ENCODE results near the gene MARCHF10.

The MARCHF10 gene

GRCh38 chr17:62739645-62740388 is 68.3 kb downstream of the MARCHF10 start:
- H3K4me1 ChIP-seq (ENCODE audit: insufficient read depth, low read length, poor library complexity, severe bottlenecking) = no peaks in the 10 kb centered on the region
- H2AFZ ChIP-seq (ENCODE audit: low read length) = no peak overlapping the region
- H3K79me2 ChIP-seq (ENCODE audit: insufficient read depth, low read length) = no peaks in the 10 kb centered on the region
- no peak for TF ChIP-seq CTCF (conservative IDR thresholded peaks at IDR 0.05; ENCODE audit: low read length)
- no peak for TF ChIP-seq EZH2phosphoT487 (IDR thresholded peaks at IDR 0.05; ENCODE audit: borderline replicate concordance)
- no peak overlapping the region for H3K4me3 ChIP-seq (ENCODE audit: low read length, poor library complexity, severe bottlenecking)
- no peak overlapping the region for H3K4me2 ChIP-seq (ENCODE audit: low read depth, low read length, poor library complexity, severe bottlenecking)
- H4K20me1 ChIP-seq (ENCODE audit: insufficient read depth, low read length, poor library complexity, severe bottlenecking) = no peaks in the 10 kb centered on the region
- no peaks in the 10 kb centered on the region for H3K9me3 ChIP-seq (ENCODE audit: insufficient read depth, low read depth, low read length)
- H3K9me2 ChIP-seq (replicated peaks; ENCODE audit: low read depth, low read length) = no peaks in the 10 kb centered on the region
- no peaks in the 10 kb centered on the region for H3K36me3 ChIP-seq (ENCODE audit: insufficient read depth, low read length)
- H3F3A ChIP-seq (ENCODE audit: low read depth) = no peaks in the 10 kb centered on the region
- H3K9ac ChIP-seq (ENCODE audit: low read depth, low read length, poor library complexity, severe bottlenecking) = no peak overlapping the region
- no peaks in the 10 kb centered on the region for H3K27me3 ChIP-seq (ENCODE audit: insufficient read depth, low read length, poor library complexity, severe bottlenecking)

GRCh38 chr17:62738281-62738680 is 69.8 kb downstream of the MARCHF10 start:
- Histone ChIP-seq H3K9me2 (replicated peaks; ENCODE audit: low read depth, low read length) (no peaks in the 10 kb centered on the region), H4K20me1 (ENCODE audit: insufficient read depth, low read length, poor library complexity, severe bottlenecking) (no peaks in the 10 kb centered on the region), H3K36me3 (ENCODE audit: insufficient read depth, low read length) (no peaks in the 10 kb centered on the region), H3K4me3 (ENCODE audit: low read length, poor library complexity, severe bottlenecking) (no peak overlapping the region), H3F3A (ENCODE audit: low read depth) (no peaks in the 10 kb centered on the region), H3K79me2 (ENCODE audit: insufficient read depth, low read length) (no peaks in the 10 kb centered on the region), H2AFZ (ENCODE audit: low read length) (no peak overlapping the region), H3K27me3 (ENCODE audit: insufficient read depth, low read length, poor library complexity, severe bottlenecking) (no peaks in the 10 kb centered on the region), H3K9ac (ENCODE audit: low read depth, low read length, poor library complexity, severe bottlenecking) (no peak overlapping the region), H3K4me1 (ENCODE audit: insufficient read depth, low read length, poor library complexity, severe bottlenecking) (no peaks in the 10 kb centered on the region), H3K4me2 (ENCODE audit: low read depth, low read length, poor library complexity, severe bottlenecking) (no peak overlapping the region), H3K9me3 (ENCODE audit: insufficient read depth, low read depth, low read length) (no peaks in the 10 kb centered on the region)
- TF ChIP-seq CTCF (conservative IDR thresholded peaks at IDR 0.05; ENCODE audit: low read length) (no peak), EZH2phosphoT487 (IDR thresholded peaks at IDR 0.05; ENCODE audit: borderline replicate concordance) (no peak)

- no peaks in the 10 kb centered on the region for H3K79me2 ChIP-seq (ENCODE audit: insufficient read depth, low read length)
- no peaks in the 10 kb centered on the region for H3K9me2 ChIP-seq (replicated peaks; ENCODE audit: low read depth, low read length)
- no peaks in the 10 kb centered on the region for H3K36me3 ChIP-seq (ENCODE audit: insufficient read depth, low read length)
- no peak overlapping the region for H2AFZ ChIP-seq (ENCODE audit: low read length)
- no peaks in the 10 kb centered on the region for H3K4me1 ChIP-seq (ENCODE audit: insufficient read depth, low read length, poor library complexity, severe bottlenecking)
- TF ChIP-seq CTCF (conservative IDR thresholded peaks at IDR 0.05; ENCODE audit: low read length) = no peak
- no peak for TF ChIP-seq EZH2phosphoT487 (IDR thresholded peaks at IDR 0.05; ENCODE audit: borderline replicate concordance)
- no peak overlapping the region for H3K9ac ChIP-seq (ENCODE audit: low read depth, low read length, poor library complexity, severe bottlenecking)
- no peaks in the 10 kb centered on the region for H3K27me3 ChIP-seq (ENCODE audit: insufficient read depth, low read length, poor library complexity, severe bottlenecking)
- no peak overlapping the region for H3K4me2 ChIP-seq (ENCODE audit: low read depth, low read length, poor library complexity, severe bottlenecking)
- no peaks in the 10 kb centered on the region for H3F3A ChIP-seq (ENCODE audit: low read depth)
- no peak overlapping the region for H3K4me3 ChIP-seq (ENCODE audit: low read length, poor library complexity, severe bottlenecking)
- no peaks in the 10 kb centered on the region for H3K9me3 ChIP-seq (ENCODE audit: insufficient read depth, low read depth, low read length)
- no peaks in the 10 kb centered on the region for H4K20me1 ChIP-seq (ENCODE audit: insufficient read depth, low read length, poor library complexity, severe bottlenecking)
Measured at GRCh38 chr17:62737513-62737912, 70.6 kb downstream of the MARCHF10 start.

Measured in Loucy (cell line).